ENCODE results near the gene PPP2R2B.

PPP2R2B gene

GRCh38 chr5:146548781-146549449 lies 329.6 kb downstream of the PPP2R2B start:
- DNase-seq (ENCODE audit: low read depth): no peak

- DNase-seq (ENCODE audit: low read depth): no peak
Measured at GRCh38 chr5:146544232-146544631, 334.3 kb downstream of the PPP2R2B start.

- DNase-seq (ENCODE audit: low read depth): peak; percentile 54
Measured at GRCh38 chr5:146541958-146542849, 336.4 kb downstream of the PPP2R2B start.

GRCh38 chr5:146540414-146540813 lies 338.1 kb downstream of the PPP2R2B start:
- no peak for DNase-seq (ENCODE audit: low read depth)

GRCh38 chr5:146539973-146540372 lies 338.6 kb downstream of the PPP2R2B start:
- no peak for DNase-seq (ENCODE audit: low read depth)

- DNase-seq (ENCODE audit: low read depth): no peak
Measured at GRCh38 chr5:146538432-146538831, 340.1 kb downstream of the PPP2R2B start.

- no peak for DNase-seq (ENCODE audit: low read depth)
Measured at GRCh38 chr5:146533882-146534281, 344.7 kb downstream of the PPP2R2B start.

GRCh38 chr5:146533260-146533857 lies 345.2 kb downstream of the PPP2R2B start:
- peak; percentile 54 for DNase-seq (ENCODE audit: low read depth)

Measured in activated gamma-delta T cell treated with anti-CD3 and anti-CD28 coated beads, Interleukin-2, amount 50 U/mL, for 16 hours (primary cell).